Measurements from ENCODE around the gene FRK.
"Not testable (repeated sequence)": the region's sequence is repeated elsewhere in the genome, so short reads cannot be mapped to it uniquely, and the experiment has no call there.

Gene FRK

DNA sequence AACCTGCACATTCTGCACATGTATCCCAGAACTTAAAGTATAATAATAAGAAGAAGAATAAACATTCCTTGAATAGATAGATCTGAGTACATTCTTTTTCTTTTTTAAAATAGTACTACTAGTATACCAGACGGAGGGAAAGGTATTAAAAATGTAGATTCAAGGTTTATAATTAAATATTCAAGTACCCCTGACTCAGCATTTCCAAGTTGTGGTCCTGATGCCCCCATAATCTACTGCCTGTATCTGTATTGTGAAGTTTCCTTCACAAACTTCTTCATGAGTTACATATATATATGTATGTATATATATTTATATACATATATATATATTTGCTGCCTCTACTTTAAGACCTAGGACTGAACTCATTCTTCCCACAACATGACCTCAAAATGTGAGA lies 14.0 kb downstream of the FRK start:
- H4K91ac ChIP-seq (ENCODE audit: low read depth, low read length, poor library complexity): no peak overlapping the region

DNA sequence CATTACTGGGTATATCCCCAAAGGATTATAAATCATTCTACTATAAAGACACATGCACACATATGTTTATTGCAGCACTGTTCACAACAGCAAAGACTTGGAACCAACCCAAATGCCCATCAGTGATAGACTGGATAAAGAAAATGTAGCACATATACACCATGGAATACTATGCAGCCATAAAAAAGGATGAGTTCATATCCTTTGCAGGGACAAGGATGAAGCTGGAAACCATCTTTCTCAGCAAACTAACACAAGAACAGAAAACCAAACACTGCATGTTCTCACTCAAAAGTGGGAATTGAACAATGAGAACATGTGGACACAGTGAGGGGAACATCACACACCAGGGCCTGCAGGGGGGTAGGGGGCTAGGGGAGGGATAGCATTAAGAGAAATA lies 14.4 kb downstream of the FRK start:
- not testable (repeated sequence) for H3K4me3 ChIP-seq (ENCODE audit: low read length in 2 of 2); H3K18ac ChIP-seq (ENCODE audit: low read length)

More for the DNA sequence above, 14.0 kb downstream of the FRK start:
- Histone ChIP-seq H3K36me3 (replicated peaks in 1 of 2; ENCODE audit: control insufficient read depth in 2 of 2, insufficient read depth in 2 of 2, low read length in 2 of 2) (no peaks in the 10 kb centered on the region), H3K4ac (ENCODE audit: low read length) (no peak overlapping the region), H2AK5ac (ENCODE audit: low read depth, low read length) (no peak overlapping the region), H3K9ac (ENCODE audit: low read depth, low read length, poor library complexity) (no peak overlapping the region), H2AFZ (ENCODE audit: low read length) (no peak overlapping the region), H3K23ac (ENCODE audit: low read depth, low read length, poor library complexity) (no peak overlapping the region), H3K4me1 (ENCODE audit: control insufficient read depth in 2 of 2, insufficient read depth in 1 of 2, low read depth in 1 of 2, low read length in 2 of 2) (no peaks in the 10 kb centered on the region), H3K18ac (ENCODE audit: low read length) (no peak overlapping the region), H3K4me2 (ENCODE audit: insufficient read depth, low read length, poor library complexity, severe bottlenecking) (no peak overlapping the region), H3K4me3 (ENCODE audit: low read length in 2 of 2) (no peak overlapping the region), H3K79me1 (ENCODE audit: low read depth, low read length) (no peaks in the 10 kb centered on the region), H3K14ac (ENCODE audit: low read length) (no peak overlapping the region), H3K27ac (replicated peaks; ENCODE audit: low read length) (no peak overlapping the region), H3K9me3 (replicated peaks in 1 of 2; ENCODE audit: control insufficient read depth in 2 of 2, insufficient read depth in 1 of 2, low read depth in 1 of 2, low read length in 2 of 2) (no peaks in the 10 kb centered on the region), H2BK15ac (ENCODE audit: low read length) (no peak overlapping the region), H2BK5ac (ENCODE audit: low read length) (no peak overlapping the region), H3K27me3 (ENCODE audit: control insufficient read depth in 3 of 3, insufficient read depth in 3 of 3, low read depth in 1 of 3, low read length in 3 of 3) (no peaks in the 10 kb centered on the region), H4K8ac (ENCODE audit: low read depth, low read length) (no peak overlapping the region), H2BK120ac (ENCODE audit: low read depth, low read length) (no peak overlapping the region), H2BK12ac (ENCODE audit: low read length) (no peak overlapping the region)
- no peak for DNase-seq (ENCODE audit: low spot score)
- no CpG with 5 or more reads among the region's 1 CpG for WGBS, 2 donors (ENCODE audit: extremely low coverage in 2 of 2, insufficient read length in 2 of 2, insufficient replicate concordance in 1 of 2)

DNA sequence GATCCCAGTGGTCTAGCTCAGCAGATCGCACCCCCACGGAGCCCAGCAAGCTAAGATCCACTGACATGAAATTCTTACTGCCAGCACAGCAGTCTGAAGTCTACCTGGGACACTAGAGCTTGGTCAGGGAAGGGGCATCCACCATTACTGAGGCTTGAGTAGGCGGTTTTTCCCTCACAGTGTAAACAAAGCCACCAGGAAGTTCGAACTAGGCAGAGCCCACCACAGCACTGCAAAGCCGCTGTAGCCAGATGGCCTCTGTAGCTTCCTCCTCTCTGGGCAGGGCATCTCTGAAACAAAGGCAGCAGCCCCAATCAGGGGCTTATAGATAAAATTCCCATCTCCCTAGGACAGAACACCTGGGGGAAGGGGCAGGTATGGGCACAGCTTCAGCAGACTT lies 18.8 kb downstream of the FRK start:
- H2BK5ac ChIP-seq (ENCODE audit: low read length): no peak overlapping the region
- H3K18ac ChIP-seq (ENCODE audit: low read length): no peak overlapping the region
- H2BK120ac ChIP-seq (ENCODE audit: low read depth, low read length): no peak overlapping the region
- H3K4me2 ChIP-seq (ENCODE audit: insufficient read depth, low read length, poor library complexity, severe bottlenecking): no peak overlapping the region
- no peak for DNase-seq (ENCODE audit: low spot score)
- H3K27ac ChIP-seq (replicated peaks; ENCODE audit: low read length): no peak overlapping the region
- no CpG with 5 or more reads among the region's 5 CpGs for WGBS, 2 donors (ENCODE audit: extremely low coverage in 2 of 2, insufficient read length in 2 of 2, insufficient replicate concordance in 1 of 2)
- H3K14ac ChIP-seq (ENCODE audit: low read length): no peak overlapping the region
- H2AFZ ChIP-seq (ENCODE audit: low read length): peak overlapping the region; percentile 43
- no peak overlapping the region for H2BK12ac ChIP-seq (ENCODE audit: low read length)
- H2AK5ac ChIP-seq (ENCODE audit: low read depth, low read length): no peak overlapping the region
- H4K8ac ChIP-seq (ENCODE audit: low read depth, low read length): no peak overlapping the region
- H3K9ac ChIP-seq (ENCODE audit: low read depth, low read length, poor library complexity): no peak overlapping the region
- no peaks in the 10 kb centered on the region for H3K27me3 ChIP-seq (ENCODE audit: control insufficient read depth in 3 of 3, insufficient read depth in 3 of 3, low read depth in 1 of 3, low read length in 3 of 3)
- no peaks in the 10 kb centered on the region for H3K4me1 ChIP-seq (ENCODE audit: control insufficient read depth in 2 of 2, insufficient read depth in 1 of 2, low read depth in 1 of 2, low read length in 2 of 2)
- H2BK15ac ChIP-seq (ENCODE audit: low read length): no peak overlapping the region
- H4K91ac ChIP-seq (ENCODE audit: low read depth, low read length, poor library complexity): no peak overlapping the region
- H3K4me3 ChIP-seq (ENCODE audit: low read length in 2 of 2): no peak overlapping the region
- H3K36me3 ChIP-seq (replicated peaks in 1 of 2; ENCODE audit: control insufficient read depth in 2 of 2, insufficient read depth in 2 of 2, low read length in 2 of 2): no peaks in the 10 kb centered on the region
- H3K4ac ChIP-seq (ENCODE audit: low read length): no peak overlapping the region
- H3K9me3 ChIP-seq (replicated peaks in 1 of 2; ENCODE audit: control insufficient read depth in 2 of 2, insufficient read depth in 1 of 2, low read depth in 1 of 2, low read length in 2 of 2): no peaks in the 10 kb centered on the region
- H3K23ac ChIP-seq (ENCODE audit: low read depth, low read length, poor library complexity): no peak overlapping the region
- no peaks in the 10 kb centered on the region for H3K79me1 ChIP-seq (ENCODE audit: low read depth, low read length)

More for the DNA sequence above, 14.4 kb downstream of the FRK start:
- not testable (repeated sequence) for H3K23ac ChIP-seq (ENCODE audit: low read depth, low read length, poor library complexity); H3K4me2 ChIP-seq (ENCODE audit: insufficient read depth, low read length, poor library complexity, severe bottlenecking); H2BK12ac ChIP-seq (ENCODE audit: low read length); H2BK120ac ChIP-seq (ENCODE audit: low read depth, low read length); H2AFZ ChIP-seq (ENCODE audit: low read length); H3K36me3 ChIP-seq (replicated peaks in 1 of 2; ENCODE audit: control insufficient read depth in 2 of 2, insufficient read depth in 2 of 2, low read length in 2 of 2); H3K27ac ChIP-seq (replicated peaks; ENCODE audit: low read length); H2BK15ac ChIP-seq (ENCODE audit: low read length); H3K79me1 ChIP-seq (ENCODE audit: low read depth, low read length); H3K27me3 ChIP-seq (ENCODE audit: control insufficient read depth in 3 of 3, insufficient read depth in 3 of 3, low read depth in 1 of 3, low read length in 3 of 3); H3K9ac ChIP-seq (ENCODE audit: low read depth, low read length, poor library complexity); H2AK5ac ChIP-seq (ENCODE audit: low read depth, low read length); H4K91ac ChIP-seq (ENCODE audit: low read depth, low read length, poor library complexity); H2BK5ac ChIP-seq (ENCODE audit: low read length); H4K8ac ChIP-seq (ENCODE audit: low read depth, low read length); DNase-seq (ENCODE audit: low spot score); H3K9me3 ChIP-seq (replicated peaks in 1 of 2; ENCODE audit: control insufficient read depth in 2 of 2, insufficient read depth in 1 of 2, low read depth in 1 of 2, low read length in 2 of 2); H3K4me1 ChIP-seq (ENCODE audit: control insufficient read depth in 2 of 2, insufficient read depth in 1 of 2, low read depth in 1 of 2, low read length in 2 of 2); H3K14ac ChIP-seq (ENCODE audit: low read length); H3K4ac ChIP-seq (ENCODE audit: low read length)

DNA sequence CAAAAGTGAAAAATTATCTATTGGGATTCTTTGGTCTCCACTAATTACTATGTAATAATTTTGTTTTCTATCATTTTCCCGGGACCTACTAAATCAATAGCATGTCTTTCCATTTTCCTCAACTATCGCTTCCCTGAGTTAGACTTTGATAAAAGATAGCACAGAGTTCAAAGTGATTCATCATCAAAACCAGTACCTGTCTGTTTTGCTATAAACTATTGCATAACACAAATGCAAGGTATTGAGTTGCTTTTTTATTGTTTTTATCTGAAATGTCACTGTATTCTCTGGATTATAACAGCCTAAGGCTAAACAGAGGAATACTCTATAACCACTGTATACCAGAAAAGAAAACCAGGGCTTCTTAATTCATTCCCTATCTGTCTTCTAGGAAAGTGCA lies 19.7 kb downstream of the FRK start:
- no peak overlapping the region for H3K4me2 ChIP-seq (ENCODE audit: insufficient read depth, low read length, poor library complexity, severe bottlenecking)
- WGBS, 2 donors (ENCODE audit: extremely low coverage in 2 of 2, insufficient read length in 2 of 2, insufficient replicate concordance in 1 of 2): no CpG with 5 or more reads among the region's 2 CpGs
- no peak overlapping the region for H3K9ac ChIP-seq (ENCODE audit: low read depth, low read length, poor library complexity)
- H3K18ac ChIP-seq (ENCODE audit: low read length): no peak overlapping the region
- no peaks in the 10 kb centered on the region for H3K36me3 ChIP-seq (replicated peaks in 1 of 2; ENCODE audit: control insufficient read depth in 2 of 2, insufficient read depth in 2 of 2, low read length in 2 of 2)
- no peak overlapping the region for H2AFZ ChIP-seq (ENCODE audit: low read length)
- no peaks in the 10 kb centered on the region for H3K9me3 ChIP-seq (replicated peaks in 1 of 2; ENCODE audit: control insufficient read depth in 2 of 2, insufficient read depth in 1 of 2, low read depth in 1 of 2, low read length in 2 of 2)
- H3K4ac ChIP-seq (ENCODE audit: low read length): no peak overlapping the region
- no peak overlapping the region for H2BK15ac ChIP-seq (ENCODE audit: low read length)
- H4K8ac ChIP-seq (ENCODE audit: low read depth, low read length): no peak overlapping the region
- no peak overlapping the region for H3K27ac ChIP-seq (replicated peaks; ENCODE audit: low read length)
- no peak overlapping the region for H4K91ac ChIP-seq (ENCODE audit: low read depth, low read length, poor library complexity)
- H3K79me1 ChIP-seq (ENCODE audit: low read depth, low read length): no peaks in the 10 kb centered on the region
- no peak overlapping the region for H2BK12ac ChIP-seq (ENCODE audit: low read length)
- H3K27me3 ChIP-seq (ENCODE audit: control insufficient read depth in 3 of 3, insufficient read depth in 3 of 3, low read depth in 1 of 3, low read length in 3 of 3): no peaks in the 10 kb centered on the region
- H3K23ac ChIP-seq (ENCODE audit: low read depth, low read length, poor library complexity): no peak overlapping the region
- H2BK120ac ChIP-seq (ENCODE audit: low read depth, low read length): no peak overlapping the region
- H3K4me3 ChIP-seq (ENCODE audit: low read length in 2 of 2): no peak overlapping the region
- H2AK5ac ChIP-seq (ENCODE audit: low read depth, low read length): no peak overlapping the region
- no peaks in the 10 kb centered on the region for H3K4me1 ChIP-seq (ENCODE audit: control insufficient read depth in 2 of 2, insufficient read depth in 1 of 2, low read depth in 1 of 2, low read length in 2 of 2)
- no peak overlapping the region for H2BK5ac ChIP-seq (ENCODE audit: low read length)
- no peak overlapping the region for H3K14ac ChIP-seq (ENCODE audit: low read length)
- no peak for DNase-seq (ENCODE audit: low spot score)
